UCSD-AML1 (cell line): ENCODE data around the gene HOXA5.

Source experiments
- DNase-seq: peaks from one replicate; lab custom pipeline; 2025; ENCODE audit not compliant: unreplicated experiment; lab: John Stamatoyannopoulos, UW

HOXA5 gene

DNA sequence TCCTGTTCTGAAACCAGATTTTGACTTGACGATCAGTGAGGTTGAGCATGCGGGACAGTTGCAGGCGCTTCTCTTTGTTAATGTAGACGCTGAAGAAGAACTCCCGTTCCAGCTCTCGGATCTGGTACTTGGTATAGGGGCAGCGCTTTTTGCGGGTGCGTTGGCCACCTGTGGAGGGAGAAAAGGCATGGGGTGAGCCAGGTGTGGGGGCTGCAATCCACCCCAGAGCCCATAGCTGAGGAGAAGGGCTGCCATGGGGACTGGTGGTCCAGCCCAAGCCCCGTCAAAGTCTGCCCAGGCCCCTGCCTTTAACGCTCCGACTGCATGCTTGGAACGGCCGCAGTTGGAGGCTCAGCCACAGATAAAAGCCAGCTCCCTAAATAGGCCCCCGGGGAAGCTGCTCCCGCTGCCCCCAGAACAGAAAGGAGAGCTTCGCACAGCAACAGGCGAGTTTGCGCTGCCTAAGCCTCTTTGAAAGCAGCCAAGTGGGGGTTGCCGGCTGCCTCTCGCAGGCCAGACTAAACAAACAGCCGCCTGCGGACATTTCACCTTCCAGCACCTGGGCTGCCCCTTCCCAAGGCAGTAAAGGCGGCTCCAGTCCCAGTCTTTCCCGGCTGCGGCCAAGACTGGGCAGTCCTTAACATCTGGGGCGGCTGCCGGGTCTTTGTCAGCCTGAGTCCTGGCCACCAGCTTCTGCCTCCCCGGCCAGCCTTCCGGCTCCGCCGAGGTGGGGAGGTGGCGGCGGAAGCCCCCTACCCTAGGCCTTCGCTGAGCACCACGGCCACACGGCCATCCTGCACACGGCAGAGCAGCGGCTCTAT is 39.6 kb upstream of the HOXA5 start:
- DNase-seq: peak; percentile 22

DNA sequence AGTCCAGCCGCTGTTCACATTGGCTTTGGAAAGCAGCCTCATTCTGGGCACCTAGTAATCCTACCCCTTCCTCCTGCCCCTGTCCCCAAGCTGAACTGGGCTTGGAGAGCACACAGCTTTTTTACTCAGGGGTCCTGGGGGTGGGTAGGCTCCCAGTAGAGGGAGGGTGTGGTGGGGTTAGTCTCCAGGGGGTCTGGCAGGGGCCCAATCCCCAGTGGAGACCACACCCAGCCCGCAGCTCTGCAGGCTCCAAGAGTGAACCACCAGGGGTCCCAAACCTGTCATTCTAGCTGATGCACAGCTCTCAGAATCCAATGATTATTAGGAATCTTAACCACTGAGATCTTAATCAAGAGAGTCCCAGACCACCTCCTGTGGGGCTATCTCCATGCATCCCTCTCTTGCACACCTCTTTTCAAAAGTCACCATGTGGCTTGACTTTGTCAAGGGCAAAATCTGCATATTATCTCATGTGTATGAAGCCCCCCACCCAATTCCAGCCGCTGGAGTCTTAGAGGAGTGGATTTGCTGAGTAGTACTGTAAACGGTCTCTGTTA is 38.9 kb upstream of the HOXA5 start:
- no peak for DNase-seq

DNA sequence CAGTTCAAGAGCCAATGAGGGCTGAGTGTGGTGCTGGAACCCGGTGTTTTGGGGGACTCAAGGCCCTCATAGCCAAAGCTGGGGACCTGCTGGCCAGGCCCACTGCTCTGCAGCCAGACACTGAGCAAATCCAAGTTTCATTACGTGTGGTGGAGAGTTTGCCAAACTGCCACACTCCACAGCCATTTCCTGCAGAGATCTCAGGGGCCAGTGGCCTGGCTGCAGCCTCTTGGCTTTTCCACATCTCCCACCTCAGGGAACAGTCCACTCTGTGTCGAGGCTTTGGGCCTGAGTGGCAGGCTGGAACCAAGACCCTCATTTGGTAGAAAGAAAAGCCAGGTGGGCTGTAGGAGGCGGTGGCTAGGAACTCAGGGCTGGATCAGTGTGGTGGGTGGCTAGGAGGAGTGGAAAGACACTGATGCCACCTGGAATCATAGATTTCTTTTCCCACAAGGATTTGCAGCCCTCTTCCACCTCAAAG is 38.4 kb upstream of the HOXA5 start:
- DNase-seq: no peak

DNA sequence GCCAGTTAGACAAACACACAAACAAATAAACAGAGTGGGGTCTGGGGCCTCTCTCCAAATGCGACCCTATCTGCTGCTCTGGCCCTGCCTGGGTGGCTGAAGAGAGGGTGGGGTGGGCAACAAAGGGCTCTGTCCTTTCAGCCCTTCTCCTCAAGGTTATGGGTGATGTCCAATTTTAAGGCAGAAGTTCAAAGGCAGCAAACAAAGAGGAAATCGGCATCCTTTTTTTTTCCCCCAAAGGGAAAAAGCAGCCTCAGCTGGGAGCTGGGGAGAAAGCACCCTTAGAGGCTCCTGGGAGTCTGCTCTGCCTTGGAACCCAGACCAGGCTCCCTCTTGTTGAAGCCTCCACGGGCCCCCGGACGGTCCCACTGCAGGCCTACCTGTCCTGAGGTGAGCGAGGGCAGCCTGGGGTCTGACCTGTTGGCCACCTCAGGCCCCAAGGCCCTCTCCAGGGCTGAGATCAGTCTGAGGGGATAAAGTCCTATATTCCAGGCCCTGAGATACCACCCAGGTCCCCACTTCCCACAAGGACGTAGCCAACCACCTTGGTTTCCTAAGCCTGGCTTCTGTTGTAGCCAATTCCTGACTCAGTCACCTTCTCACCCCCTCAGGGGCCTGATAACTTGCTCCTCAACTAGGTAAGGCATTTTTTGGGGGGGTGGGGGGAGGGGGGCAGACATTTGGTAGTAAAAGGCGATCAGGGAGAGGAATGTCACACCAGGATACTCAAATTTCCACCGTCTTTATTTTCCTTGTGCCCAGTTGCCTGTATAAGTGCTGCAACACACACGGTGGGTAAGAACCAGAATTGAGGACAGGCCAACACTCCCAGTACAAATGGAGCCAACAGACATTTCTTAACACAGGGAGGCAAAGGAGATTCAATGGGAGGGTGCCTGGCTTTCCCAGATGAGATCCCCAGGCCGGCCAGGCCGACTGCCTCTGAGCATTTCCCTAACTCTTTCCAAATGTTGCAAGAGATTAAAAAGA is 37.2 kb upstream of the HOXA5 start:
- DNase-seq: no peak

DNA sequence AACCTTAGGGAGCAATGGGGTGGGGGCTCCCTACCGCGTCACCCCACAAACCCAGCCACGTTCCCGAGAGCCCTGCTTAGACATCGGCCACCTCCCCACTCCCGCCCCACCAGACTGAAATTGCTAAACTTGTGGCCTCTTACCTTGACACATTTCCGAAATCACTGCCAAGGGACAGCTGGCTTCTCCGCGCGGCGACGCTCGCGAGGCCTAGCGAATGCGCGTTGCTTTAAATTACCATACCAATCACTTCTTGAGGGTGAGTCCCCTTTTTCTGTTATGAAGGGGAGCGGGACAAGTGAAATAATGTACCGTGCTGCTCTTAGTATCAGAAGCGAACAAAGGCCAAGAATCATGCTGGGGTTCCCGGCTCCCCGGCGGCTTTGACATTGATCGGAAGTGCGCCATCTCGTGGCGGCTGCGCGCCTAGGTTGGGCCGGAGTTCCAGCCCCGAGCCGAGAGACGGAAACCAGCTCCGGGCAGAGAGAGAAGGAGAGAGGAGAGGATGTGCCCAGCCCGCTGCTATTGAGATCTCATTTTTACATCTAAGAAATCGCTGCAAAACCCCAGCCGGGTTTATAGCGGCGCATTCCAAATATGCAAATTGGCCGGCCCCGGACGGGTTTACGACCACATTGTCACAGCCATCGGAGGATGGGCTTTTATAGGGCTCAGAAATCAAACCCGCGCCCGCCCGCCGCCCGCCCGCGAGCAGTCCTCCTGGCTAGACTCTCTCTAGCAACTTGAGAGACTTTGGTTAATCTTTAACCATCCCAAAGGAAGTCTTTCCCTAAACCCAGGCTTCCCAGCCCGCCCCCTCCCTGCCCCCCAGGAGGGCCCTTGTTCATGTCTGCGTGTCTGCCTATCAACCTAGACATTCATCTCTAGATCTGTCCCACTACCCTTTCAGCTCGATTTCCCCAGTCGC is 36.3 kb upstream of the HOXA5 start:
- DNase-seq: peak; percentile 71

DNA sequence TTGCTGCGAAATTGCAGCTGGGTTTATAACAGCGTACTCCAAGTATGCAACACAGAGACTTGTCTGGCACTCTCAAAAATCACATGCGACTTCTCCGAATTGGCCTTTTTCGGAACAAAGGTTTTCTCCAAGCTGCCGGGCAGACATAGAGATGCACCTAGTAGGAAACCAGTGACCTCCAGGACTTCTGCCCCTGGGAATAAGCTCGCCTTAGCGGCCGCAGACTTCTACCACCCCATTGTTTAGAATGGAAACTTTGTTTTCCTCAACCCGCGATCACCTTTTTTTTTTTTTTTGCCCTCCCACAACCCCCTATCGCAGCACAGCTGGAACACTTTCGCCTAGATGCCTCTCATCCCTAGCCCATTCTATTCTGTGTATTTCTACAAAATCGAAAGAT is 35.5 kb upstream of the HOXA5 start:
- no peak for DNase-seq

DNA sequence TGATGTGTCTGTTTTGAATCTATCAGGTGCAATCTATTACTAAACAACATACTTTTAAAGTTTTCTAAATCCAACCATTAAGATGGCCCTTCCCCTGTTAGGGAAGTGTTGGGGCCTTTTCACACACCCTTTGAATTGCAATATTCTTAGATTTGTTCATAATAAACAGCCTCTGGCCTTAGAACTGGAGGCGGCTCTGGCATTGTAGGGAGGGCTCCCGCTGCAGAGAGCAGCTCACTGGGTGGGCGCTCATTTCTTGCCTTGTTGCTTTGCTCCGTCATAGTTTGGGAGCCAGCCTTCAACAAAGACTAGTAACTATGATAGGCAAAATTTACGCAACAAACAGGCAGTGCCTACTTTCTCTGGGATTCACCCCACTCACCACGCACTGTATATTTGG is 34.9 kb upstream of the HOXA5 start:
- DNase-seq: no peak

DNA sequence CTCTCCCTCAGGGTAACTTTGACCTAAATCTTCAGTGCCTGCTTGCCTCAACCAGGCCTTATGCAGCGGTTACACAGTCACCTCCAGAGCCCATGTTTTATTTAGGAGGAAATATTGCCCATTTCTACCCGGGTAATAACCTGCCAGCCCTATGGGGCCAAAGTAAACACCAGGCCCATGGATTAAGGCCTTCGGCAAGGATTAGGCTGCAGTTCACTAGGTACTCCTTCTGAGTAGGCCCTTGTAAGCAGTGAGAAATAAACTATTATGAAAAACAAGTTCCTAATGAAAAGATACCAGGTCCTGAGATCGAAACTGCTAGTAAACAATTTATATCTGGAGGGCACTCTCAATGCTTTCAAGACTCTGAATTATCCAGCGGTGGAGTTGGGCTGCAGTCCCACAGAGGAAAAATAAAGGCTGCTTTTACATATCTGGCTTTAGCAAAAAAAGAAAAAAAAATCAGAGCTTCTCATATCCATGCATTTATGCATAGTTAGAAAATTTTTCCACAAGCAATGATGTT is 34.4 kb upstream of the HOXA5 start:
- DNase-seq: no peak

DNA sequence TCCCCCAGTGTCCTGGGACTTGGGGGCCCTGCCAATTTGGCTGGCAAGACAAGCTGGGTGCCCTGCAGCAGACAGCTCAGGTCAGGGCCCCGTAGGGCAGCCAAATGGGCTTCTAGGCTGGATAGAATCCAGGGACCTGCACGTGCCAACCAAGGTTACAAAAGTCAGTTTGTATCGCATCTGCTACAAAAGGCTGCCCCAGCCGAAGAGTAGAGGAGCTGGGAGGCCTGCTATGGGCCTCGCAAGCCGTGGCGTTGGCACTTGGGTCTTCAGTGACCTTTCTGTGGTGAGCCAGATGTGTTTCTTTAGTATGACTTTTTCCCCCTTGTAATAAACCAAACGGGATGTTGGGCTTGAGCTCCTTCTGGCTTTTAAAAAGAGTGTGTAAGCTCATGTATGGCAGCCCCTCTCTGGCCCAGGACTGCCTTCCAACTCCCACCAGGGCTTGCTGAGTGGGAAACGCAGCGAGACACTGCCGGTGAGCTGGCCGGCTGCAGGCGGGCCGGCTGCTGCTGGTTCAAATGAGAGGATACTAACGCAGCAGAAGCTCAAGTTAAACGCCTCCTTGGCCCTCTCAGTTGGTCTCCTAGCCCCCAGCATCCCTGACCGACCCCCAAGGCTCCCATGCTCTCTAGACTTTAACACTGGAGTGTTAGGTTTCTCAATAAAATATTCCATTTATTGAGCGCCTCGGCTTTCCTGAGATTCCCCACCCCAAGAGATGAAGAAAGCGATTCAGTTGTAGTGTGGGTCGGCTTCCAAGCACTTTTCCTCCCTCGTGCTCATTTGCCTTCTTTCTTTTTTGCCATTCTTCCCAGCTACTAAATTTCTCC is 33.7 kb upstream of the HOXA5 start:
- no peak for DNase-seq

DNA sequence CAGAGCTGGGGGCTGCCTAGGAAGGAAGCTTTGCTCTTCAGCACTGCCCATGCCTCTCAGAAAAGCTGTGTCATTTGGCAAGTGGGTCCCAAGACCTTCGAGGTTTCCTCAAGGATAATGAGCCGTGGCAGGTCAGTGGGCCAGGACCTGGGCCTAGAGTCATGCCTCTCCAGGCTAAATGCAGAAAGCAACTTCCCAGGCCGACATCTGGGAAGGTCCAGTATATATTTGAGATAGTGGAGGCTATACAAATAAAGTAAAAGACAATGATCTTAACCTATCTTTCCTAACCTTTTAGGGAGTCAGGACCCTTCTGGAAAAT is 33.0 kb upstream of the HOXA5 start:
- DNase-seq: no peak

DNA sequence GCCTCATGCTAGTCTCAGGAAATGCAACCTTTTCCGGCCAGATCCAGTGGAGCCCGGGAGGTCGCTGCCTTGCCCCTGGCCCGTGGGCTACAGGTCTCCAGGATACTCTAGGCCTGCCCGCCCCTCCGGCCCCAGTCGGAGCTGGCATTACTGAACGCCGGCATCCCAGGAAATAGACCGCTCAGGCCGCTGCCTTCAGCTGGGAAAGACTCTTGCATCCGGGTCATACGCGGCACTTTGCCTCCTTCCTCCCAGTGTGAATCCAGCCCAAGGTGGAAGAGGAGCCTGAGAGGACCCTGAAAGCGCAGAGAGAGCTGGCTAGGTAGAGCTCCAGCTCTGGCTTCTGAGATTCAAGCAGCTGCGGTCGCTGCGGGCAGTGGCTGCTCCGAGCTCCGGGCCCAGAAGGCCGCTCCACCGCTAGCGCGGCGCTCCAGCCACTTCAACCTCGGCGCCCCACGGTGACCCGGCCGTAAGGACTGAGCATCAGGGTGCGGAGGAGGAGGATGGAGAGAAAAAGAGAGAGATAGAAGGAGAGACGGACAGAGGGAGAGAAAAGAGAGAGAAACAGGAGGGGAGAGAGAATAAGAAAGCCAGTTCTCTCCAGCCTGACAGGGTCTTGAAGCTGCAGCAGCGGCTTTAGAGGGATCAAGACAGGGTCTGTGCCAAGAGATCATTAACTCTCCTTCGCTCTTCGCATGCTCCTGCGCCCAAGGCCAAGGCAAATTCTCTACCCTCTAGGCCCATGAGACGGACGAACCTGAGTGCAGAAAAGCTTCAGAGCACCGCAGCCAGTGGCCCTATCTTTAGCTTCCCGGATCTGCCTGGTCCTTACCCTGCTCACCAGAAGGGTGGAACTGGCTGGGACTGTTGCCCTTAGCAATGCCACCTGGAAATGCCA is 32.4 kb upstream of the HOXA5 start:
- no peak for DNase-seq

DNA sequence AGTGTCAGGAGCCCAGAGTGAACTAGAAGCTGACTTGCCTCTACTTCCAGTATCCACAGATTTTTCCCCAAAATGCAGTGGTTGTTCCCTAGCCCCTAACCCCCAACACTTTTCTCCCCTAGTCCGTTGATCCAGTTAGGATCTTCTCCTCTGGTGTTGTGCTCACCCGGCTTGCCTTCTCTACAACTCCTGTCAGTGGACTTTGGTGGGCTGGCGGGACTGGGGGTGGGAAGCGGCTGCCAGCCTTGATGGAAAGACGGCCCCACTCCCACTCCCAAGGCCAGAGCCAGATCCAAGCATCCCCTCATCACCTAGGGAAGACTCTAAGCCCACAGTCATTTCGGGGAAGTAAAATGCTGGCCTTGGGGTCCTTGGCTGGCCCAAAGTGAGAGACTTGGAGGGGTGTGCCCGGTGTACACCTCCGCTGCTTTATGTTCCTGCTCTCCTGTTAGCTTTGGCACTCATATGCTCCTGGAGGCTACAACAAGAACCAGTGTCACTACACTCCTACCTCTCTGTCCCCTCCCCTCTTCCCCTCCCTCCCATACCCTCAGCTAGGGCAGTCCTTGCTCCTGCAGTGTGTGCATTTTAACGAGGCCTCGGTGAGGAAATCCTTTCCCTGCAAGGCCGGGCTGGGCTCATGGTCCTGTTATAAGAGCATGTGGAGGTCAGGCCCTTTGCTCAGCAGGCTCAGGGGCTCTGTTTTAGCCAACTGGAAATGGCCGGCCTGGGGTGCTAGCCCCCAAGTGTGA is 31.6 kb upstream of the HOXA5 start:
- DNase-seq: no peak

DNA sequence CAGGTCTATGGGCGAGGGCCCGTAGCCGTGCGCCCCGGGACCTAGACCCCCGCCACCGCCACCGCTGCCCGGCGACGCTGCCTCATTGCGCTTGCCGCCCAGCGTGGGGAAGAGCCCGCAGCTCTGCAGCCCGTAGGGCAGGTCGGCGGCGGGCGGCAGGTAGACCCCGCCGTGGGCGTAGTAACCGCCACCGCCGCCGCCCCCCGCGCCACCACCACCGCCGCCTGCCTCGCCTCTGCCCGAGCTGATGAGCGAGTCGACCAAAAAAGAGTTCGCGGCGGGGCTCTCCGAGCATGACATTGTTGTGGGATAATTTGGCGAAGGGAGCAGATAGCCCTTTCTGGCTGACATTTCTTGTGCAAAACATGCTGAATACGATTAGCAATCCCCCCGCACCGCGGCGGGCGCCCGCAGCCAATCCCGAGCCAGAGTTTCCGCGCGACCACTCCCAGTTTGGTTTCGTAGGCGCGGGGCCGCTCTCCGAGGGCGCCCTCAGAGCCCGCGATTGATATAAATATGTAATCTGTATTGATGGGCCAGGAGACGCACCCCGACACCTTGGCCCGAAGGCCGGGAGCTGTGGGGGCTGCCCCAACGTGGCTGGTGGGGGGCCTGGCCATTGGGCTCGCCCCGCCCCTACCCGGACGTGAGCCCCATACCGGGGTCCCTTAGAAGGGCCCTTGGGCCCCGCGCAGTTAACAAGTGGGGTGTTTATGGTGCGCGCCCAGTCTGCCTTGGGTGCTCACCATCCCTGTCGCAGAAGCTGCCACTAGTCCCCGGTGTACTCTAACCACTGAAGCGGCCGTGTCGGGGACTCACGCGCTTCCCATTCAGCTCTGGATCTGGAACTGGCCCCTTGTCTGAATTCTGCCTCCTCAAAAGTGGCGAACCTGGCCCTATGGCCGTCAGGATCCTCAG is 30.7 kb upstream of the HOXA5 start, which contains the start of gene HOXA10:
Gene HOXA10, minus strand, starts transcription at position 365 of the 918 bp plus-strand sequence. Its CDS starts 14 bp downstream, at position 351.
- DNase-seq: no peak

DNA sequence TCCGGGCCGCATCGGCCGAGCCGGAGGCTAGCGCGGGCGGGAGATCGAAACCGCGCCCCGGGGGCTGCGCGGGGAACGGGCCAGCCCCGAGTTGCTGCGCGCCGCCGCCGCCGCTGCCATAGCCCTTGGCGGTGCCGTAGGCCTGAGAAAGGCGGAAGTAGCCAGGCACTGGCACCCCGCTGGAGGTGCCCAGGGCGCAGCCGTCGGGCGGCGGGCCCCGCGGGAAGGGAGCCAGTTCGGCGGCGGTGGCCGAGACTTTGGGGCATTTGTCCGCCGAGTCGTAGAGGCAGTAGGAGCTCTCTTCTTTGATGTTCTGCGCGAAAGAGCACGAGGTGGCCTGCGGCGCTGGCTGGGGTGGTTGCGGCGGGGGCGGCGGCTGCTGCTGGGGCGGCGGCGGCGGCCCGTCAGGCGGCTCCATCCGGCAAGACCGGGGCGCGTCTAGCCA is 30.1 kb upstream of the HOXA5 start:
- DNase-seq: peak; percentile 45

DNA sequence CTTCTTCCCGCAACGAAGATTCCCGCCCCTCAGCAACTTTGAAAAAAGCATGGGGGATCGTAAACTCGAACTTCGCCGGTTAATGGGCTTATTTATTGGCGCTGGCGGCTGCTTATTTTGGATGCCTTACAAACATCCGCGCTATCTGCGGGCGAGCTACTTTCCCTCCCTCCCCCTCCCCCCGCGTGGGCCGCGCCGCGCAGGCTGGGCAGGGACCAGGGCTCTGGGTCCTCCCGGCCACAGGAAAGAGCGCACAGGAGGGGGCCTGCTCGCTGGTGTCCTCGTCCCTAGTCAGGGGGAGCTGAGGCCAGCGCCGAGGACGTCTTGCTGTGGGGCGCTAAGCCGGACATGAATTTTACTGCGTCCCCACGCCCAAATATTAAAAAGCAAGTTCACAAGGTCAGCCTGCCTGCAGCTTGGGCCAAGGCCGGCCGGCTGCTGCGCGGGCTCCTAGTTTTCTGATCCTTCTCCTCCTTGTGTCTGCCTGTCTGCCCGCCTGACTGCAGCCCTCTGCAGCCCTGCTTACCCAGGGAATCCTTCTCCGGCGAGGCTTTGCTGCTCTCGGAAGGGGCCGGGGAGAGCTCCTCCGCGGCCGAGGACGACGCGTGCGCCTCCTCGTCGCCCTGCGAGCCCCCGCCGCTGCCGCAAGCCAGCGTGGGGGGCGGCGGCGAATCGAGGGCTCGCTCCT is 29.5 kb upstream of the HOXA5 start:
- peak; percentile 52 for DNase-seq

DNA sequence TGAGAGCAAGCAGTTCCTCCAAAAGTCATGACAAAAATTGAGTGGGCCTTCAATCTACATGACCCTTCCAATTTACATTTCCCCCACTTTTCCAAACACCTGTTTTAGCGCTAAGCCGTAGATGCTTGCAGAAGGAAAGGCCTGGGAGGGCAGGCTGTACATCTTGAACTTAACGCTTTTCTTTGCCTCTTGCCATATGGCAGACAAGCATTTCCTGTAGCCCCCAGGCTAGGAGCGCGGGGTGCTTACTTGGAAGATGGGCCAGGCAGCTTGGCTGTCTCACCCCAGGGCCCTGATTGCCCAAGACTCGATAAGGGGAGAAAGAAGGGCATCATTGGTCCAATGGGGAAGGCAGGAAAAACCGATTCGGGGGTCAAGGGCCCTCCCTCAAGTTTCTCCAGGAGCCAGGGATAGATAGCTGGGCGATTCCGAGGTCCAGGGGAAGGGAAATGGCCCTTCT is 28.9 kb upstream of the HOXA5 start:
- no peak for DNase-seq
